ENCODE measurements around the gene UVRAG. TPM values are rescaled to one million over a fixed set of nuclear protein-coding genes. Genes with fewer than 3 reads are reported as not detected.

UVRAG gene
- total and polyA plus RNA-seq, 4 donors = 4.4 to 15.1 (median 10.0) TPM

- peaks cover 0 to 2% (median 0%) of the 10 kb centered on the region in 4 donors for H3K36me3 ChIP-seq (ENCODE audit: control insufficient read depth in 4 of 4, insufficient read depth in 3 of 4, low read depth in 1 of 4, low read length in 3 of 4)
- 97% methylated on average over 1 of the region's 1 CpG for WGBS
- no peak for DNase-seq (ENCODE audit: low spot score)
- H3K4me1 ChIP-seq (ENCODE audit: control insufficient read depth in 4 of 4, insufficient read depth in 4 of 4, low read length in 3 of 4) = no peaks in the 10 kb centered on the region
- no peak overlapping the region for H3K27ac ChIP-seq (ENCODE audit: low read depth in 1 of 2, low read length in 2 of 2)
- TF ChIP-seq FOXA1 (IDR thresholded peaks at IDR 0.05) (no peak), HNF4A (conservative IDR thresholded peaks at IDR 0.05) (no peak), GABPA (IDR thresholded peaks at IDR 0.05 in 1 of 2, conservative IDR thresholded peaks at IDR 0.05 in 1 of 2) (no peak), HNF4G (IDR thresholded peaks at IDR 0.05) (no peak), TAF1 (conservative IDR thresholded peaks at IDR 0.05) (no peak), RAD21 (IDR thresholded peaks at IDR 0.05) (no peak), ZBTB33 (IDR thresholded peaks at IDR 0.05) (no peak), JUND (IDR thresholded peaks at IDR 0.05) (no peak), SP1 (IDR thresholded peaks at IDR 0.05) (no peak), RXRA (IDR thresholded peaks at IDR 0.05) (no peak), FOXA2 (IDR thresholded peaks at IDR 0.05) (no peak), CTCF (IDR thresholded peaks at IDR 0.05; ENCODE audit: low read depth, low read length, missing input control) (no peak), REST (IDR thresholded peaks at IDR 0.05) (no peak), EGR1 (IDR thresholded peaks at IDR 0.05; ENCODE audit: low read depth in 2 of 2) (no peak), NR2F2 (IDR thresholded peaks at IDR 0.05) (no peak), ATF3 (IDR thresholded peaks at IDR 0.05) (no peak), MAX (IDR thresholded peaks at IDR 0.05) (no peak)
- H3K27me3 ChIP-seq (ENCODE audit: control insufficient read depth in 4 of 4, insufficient read depth in 4 of 4, low read length in 3 of 4) = no peaks in the 10 kb centered on the region
- no peak overlapping the region for H3K9ac ChIP-seq (ENCODE audit: low read depth in 1 of 2, low read length in 2 of 2)
- no peaks in the 10 kb centered on the region for H3K9me3 ChIP-seq (ENCODE audit: control insufficient read depth in 4 of 4, low read length in 3 of 4)
- no peak overlapping the region for H3K4me3 ChIP-seq (ENCODE audit: low read depth in 1 of 3, low read length in 3 of 3)
These were observed 105.8 kb downstream of the UVRAG start for GRCh38 chr11:75920848-75921247.

- Histone ChIP-seq H3K27me3 (ENCODE audit: control insufficient read depth in 4 of 4, insufficient read depth in 4 of 4, low read length in 3 of 4) (no peaks in the 10 kb centered on the region), H3K9ac (ENCODE audit: low read depth in 1 of 2, low read length in 2 of 2) (no peak overlapping the region), H3K27ac (ENCODE audit: low read depth in 1 of 2, low read length in 2 of 2) (no peak overlapping the region), H3K4me1 (ENCODE audit: control insufficient read depth in 4 of 4, insufficient read depth in 4 of 4, low read length in 3 of 4) (no peaks in the 10 kb centered on the region), H3K36me3 (ENCODE audit: control insufficient read depth in 4 of 4, insufficient read depth in 3 of 4, low read depth in 1 of 4, low read length in 3 of 4) (peaks cover 0 to 2% (median 0%) of the 10 kb centered on the region in 4 donors), H3K9me3 (ENCODE audit: control insufficient read depth in 4 of 4, low read length in 3 of 4) (no peaks in the 10 kb centered on the region), H3K4me3 (ENCODE audit: low read depth in 1 of 3, low read length in 3 of 3) (no peak overlapping the region)
- DNase-seq (ENCODE audit: low spot score) = no peak
- WGBS = 82% methylated on average over 3 of the region's 3 CpGs
- TF ChIP-seq HNF4G (IDR thresholded peaks at IDR 0.05) (no peak), HNF4A (conservative IDR thresholded peaks at IDR 0.05) (no peak), GABPA (IDR thresholded peaks at IDR 0.05 in 1 of 2, conservative IDR thresholded peaks at IDR 0.05 in 1 of 2) (no peak), FOXA1 (IDR thresholded peaks at IDR 0.05) (no peak), CTCF (IDR thresholded peaks at IDR 0.05; ENCODE audit: low read depth, low read length, missing input control) (no peak), RAD21 (IDR thresholded peaks at IDR 0.05) (no peak), YY1 (IDR thresholded peaks at IDR 0.05) (no peak), MAX (IDR thresholded peaks at IDR 0.05) (no peak), RXRA (IDR thresholded peaks at IDR 0.05) (no peak), ATF3 (IDR thresholded peaks at IDR 0.05) (no peak), SP1 (IDR thresholded peaks at IDR 0.05) (no peak)
These were observed 106.8 kb downstream of the UVRAG start for GRCh38 chr11:75921808-75922207.
